ENCODE measurements around the gene KAT8.

KAT8 gene

DNA sequence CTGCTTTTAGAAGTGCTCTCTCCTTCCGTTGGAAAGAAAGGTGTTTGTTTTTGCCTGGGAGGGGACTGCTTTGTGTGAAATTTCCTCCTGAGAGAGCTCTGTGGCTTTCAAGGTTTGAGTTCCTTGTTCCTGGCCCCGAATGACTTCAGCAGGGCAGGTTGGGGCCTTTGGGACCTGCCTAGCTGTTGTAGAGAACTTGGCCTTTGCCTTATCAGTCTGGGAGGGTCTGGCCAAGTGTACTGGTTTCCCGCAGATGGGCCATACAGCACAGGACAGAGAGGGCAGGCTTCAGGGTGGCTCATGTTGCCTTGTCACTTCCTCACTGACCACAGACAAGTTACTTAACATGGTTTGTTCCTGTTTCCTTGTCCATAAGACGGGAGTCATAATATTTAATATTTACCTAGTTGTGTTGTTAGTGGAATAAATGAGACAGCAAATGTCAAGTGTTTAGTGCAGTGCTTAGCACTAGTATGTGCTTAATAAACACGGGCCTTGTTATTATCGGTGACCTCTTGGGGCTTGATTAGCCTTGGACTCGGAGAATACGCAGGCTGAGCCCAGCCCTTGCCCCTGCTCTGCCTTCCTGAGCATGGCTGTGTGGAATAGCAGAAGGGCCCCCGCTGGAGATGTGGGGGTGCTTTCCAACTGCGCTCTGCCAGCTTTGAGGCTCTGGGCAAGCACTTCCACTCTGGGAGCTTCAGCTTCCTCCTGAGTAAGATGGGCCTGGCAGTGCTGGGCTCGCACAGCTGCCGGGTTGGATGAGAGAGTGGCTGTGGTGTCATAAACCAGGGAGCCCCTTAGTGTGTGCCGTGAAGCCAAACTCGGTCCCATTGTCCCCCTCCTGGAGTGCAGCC, 11.5 kb downstream of the KAT8 start:
- TF ChIP-seq, protein P1, sequence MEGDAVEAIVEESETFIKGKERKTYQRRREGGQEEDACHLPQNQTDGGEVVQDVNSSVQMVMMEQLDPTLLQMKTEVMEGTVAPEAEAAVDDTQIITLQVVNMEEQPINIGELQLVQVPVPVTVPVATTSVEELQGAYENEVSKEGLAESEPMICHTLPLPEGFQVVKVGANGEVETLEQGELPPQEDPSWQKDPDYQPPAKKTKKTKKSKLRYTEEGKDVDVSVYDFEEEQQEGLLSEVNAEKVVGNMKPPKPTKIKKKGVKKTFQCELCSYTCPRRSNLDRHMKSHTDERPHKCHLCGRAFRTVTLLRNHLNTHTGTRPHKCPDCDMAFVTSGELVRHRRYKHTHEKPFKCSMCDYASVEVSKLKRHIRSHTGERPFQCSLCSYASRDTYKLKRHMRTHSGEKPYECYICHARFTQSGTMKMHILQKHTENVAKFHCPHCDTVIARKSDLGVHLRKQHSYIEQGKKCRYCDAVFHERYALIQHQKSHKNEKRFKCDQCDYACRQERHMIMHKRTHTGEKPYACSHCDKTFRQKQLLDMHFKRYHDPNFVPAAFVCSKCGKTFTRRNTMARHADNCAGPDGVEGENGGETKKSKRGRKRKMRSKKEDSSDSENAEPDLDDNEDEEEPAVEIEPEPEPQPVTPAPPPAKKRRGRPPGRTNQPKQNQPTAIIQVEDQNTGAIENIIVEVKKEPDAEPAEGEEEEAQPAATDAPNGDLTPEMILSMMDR (IDR thresholded peaks at IDR 0.05; ENCODE audit: borderline replicate concordance, insufficient read depth, low read depth, low read length) = no peak
- H3K4me3 ChIP-seq (ENCODE audit: low read depth, low read length) = no peak overlapping the region

DNA sequence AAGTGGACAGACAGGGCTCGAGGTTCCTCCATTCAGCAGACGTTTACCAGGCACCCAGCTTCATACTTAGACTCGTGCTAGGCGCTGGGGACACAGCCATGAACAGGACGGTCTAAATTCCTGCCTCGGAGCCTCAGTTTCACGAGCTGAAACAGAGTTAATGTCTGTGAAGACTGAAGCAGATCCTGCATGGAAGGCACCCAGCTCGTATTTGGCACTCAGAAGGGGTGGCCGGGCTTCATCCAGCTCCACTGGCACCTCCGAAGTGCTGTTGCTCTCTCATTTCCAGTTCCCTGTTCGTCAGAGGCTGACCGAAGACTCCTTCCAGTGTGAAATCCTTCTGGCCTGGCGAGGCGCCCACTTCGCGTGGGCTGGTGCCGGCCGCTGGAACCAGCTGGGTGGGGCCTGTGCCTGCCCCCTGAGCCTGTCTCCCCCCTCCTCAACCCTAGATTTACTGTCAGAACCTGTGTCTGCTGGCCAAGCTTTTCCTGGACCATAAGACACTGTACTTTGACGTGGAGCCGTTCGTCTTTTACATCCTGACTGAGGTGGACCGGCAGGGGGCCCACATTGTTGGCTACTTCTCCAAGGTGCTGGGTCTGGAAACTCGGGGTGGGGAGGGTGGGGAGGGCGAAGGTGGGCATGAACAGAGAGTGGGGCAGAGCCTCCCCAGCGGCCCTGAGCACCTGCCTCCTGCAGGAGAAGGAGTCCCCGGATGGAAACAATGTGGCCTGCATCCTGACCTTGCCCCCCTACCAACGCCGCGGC, 12.3 kb downstream of the KAT8 start:
- no peak overlapping the region for H3K4me3 ChIP-seq (ENCODE audit: low read depth, low read length)
- TF ChIP-seq, protein P1 (IDR thresholded peaks at IDR 0.05; ENCODE audit: borderline replicate concordance, insufficient read depth, low read depth, low read length) = no peak

DNA sequence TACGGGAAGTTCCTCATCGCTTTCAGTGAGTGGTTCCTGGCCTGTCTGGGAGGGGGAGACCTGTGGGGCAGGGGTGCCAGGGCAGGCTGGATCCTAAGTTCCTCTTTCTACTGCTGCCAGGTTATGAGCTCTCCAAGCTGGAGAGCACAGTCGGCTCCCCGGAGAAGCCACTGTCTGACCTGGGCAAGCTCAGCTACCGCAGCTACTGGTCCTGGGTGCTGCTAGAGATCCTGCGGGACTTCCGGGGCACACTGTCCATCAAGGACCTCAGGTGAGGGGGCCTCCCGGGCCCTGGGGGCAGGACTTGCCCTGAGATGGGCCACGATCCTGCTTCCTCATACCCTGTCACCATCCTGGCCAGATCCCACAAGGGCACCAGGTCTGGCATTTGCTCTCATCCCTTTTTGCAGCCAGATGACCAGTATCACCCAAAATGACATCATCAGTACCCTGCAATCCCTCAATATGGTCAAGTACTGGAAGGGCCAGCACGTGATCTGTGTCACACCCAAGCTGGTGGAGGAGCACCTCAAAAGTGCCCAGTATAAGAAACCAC, 12.9 kb downstream of the KAT8 start:
- TF ChIP-seq, protein P1 (IDR thresholded peaks at IDR 0.05; ENCODE audit: borderline replicate concordance, insufficient read depth, low read depth, low read length) = no peak
- H3K4me3 ChIP-seq (ENCODE audit: low read depth, low read length) = no peak overlapping the region

DNA sequence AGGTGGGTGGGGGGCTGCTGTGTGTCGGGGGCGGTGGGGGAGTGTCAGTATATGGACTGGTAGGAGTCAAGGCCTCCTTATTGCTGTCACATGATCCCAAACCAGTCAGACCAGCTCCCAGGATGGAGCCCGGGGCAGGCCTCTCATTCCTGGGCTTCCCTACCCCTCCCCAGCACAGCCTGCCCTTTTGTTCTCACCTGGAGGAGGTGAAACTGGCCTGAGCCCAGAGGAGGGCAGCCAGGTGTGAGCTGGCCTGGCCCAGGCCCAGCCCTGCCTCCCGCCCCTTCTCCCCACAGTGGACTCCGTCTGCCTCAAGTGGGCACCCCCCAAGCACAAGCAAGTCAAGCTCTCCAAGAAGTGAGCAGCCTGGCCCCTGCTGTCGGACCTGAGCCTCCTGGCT, 13.4 kb downstream of the KAT8 start:
- TF ChIP-seq, protein P1 (IDR thresholded peaks at IDR 0.05; ENCODE audit: borderline replicate concordance, insufficient read depth, low read depth, low read length) = no peak
- H3K4me3 ChIP-seq (ENCODE audit: low read depth, low read length) = no peak overlapping the region

GRCh38 chr16:31131416-31131815, 14.0 kb downstream of the KAT8 start:
- no peak overlapping the region for H3K4me3 ChIP-seq (ENCODE audit: low read depth, low read length)
- TF ChIP-seq, protein P1 (IDR thresholded peaks at IDR 0.05; ENCODE audit: borderline replicate concordance, insufficient read depth, low read depth, low read length) = no peak

- H3K4me3 ChIP-seq (ENCODE audit: low read depth, low read length) = no peak overlapping the region
- TF ChIP-seq, protein P1 (IDR thresholded peaks at IDR 0.05; ENCODE audit: borderline replicate concordance, insufficient read depth, low read depth, low read length) = no peak
Measured at GRCh38 chr16:31131841-31132271, 14.4 kb downstream of the KAT8 start.

Data from GM12875 (cell line).